ENCODE measurements around the gene MACROD2.
"Not testable (repeated sequence)": the region's sequence is repeated elsewhere in the genome, so short reads cannot be mapped to it uniquely, and the experiment has no call there.

The MACROD2 gene

DNA sequence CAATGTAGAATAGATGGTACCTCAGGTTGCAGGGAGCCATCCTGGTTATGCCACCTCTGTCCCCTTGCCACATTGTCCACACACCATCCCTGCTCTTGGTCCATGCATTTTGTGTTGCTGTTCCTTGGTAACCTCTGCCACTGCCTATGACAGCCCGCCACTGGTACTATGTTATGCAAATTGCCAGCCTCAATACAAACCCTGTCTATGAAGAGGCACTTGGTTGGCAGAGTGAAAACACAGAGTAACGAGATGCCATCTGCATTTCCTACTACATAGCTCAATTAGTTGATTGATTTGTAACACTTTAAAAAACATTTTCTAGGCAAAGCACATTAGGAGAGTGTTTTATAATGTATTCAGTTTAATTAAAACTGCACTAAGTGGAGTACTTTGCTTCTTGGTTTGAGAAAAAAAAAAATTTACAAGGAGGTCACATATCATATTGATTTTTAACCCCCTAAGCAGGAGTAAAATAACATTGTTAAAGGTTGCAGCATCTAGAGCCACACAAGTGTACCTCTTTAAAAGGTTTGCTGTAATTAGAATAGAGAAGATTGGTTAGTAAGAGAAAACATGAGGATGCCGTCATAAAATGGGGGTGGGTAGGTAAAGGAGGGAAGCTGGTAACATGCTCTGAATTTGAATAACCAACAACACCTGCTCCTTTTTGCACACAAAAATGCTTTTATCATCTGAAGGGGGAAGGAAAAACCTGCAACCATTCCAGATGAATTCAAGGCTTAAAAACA is 1760.9 kb downstream of the MACROD2 start:
- DNase-seq: no peak

DNA sequence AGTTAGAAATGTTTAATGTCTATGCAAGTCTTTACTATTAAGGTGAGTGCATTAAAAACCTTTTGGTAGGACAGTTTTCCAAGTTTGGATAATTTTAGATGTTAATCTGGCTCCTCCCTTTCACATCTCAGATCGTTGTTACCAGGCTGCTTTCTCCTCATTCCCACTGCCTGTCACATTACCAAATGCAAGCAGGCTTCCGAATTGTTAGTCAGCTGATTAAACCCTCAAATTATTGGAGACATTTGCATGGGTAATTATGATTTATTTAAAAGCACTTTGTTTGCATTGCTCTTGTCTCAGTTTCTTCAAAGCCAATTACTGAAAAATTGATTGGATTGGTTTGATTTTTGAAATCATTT is 1761.4 kb downstream of the MACROD2 start:
- no peak for DNase-seq

DNA sequence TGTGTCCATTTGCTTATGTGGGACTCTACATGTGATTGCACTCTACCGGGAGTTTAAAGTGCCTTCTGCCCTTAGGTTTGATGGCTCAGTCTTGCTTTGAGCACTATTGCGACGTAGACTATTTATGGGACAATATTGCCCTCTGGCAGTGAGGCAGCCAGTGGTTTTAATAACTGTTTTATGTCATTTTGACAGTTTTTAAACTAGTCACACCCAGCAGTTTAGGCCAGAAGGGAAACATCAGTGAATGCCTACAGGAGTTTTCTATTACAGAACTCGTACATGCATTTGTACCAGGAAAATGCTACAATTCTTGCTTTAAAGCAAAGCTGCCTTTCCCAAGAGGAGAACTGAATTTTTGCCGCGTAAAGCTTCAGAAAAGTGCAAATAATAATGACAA is 1764.3 kb downstream of the MACROD2 start:
- no peak for DNase-seq

DNA sequence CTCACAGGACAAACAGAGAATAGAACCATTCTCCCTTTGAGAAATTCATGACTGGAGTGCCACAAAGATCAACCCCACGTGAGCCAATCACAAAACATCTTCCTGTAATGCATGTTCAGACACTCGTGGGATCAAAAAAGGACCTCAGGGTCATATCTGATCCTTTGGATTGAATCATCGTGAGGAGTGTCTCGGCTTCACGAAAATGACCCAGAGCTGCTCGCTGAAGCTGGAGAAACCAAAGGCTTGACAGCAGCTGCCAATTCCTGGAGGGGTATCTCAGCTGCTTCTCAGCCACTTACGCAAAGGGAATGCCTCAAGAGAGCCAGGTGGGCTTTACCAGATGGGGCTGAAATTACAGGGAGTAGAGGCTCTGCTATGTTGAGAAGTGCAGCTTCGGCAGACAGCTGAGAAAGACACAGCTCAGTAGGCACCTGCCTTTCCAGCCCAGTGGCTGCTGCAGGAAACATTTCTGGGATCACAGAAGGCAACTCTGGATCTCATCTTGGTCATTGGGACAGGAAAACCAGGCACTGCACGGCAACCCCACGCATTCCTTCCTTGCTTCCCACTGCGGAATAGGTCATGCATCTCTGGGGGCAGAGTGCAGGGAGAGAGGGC is 1764.8 kb downstream of the MACROD2 start:
- DNase-seq: no peak

DNA sequence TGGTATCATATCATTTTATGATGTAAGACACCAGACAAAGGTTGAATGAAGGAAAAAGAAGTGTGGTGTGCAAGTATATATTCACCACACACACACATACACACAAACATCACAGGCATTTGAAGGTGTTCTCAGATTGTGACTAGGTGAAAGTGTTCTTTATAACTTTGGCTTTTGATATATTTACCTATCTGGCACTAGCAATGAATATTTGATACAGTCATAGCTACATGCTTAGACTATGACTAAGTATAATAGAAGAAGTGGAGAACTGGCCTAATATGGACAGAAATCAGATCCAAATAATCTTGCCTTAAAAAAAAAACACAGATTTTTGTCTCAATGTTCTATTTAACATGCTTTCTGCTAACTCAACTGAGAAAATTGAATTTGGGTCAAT is 1768.0 kb downstream of the MACROD2 start:
- no peak for DNase-seq

DNA sequence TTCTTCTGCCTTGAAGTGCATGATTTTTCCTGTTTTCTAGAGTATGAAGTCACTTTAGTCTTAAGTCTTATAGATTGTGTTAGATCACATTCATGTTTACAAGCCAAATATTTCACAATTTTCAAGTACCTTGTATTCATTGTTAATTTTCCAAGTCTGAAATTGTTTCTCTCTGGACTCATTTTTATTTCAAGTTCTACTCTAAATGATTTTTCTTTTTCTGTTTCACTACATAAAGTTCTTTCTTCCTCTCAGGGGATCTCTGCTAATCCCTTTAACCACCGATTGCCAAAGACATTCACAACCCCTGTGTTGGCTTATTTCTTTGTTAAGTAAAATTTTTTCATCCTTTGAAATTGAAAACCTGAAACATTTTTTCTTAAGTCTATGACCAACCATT is 1772.3 kb downstream of the MACROD2 start:
- DNase-seq: no peak

DNA sequence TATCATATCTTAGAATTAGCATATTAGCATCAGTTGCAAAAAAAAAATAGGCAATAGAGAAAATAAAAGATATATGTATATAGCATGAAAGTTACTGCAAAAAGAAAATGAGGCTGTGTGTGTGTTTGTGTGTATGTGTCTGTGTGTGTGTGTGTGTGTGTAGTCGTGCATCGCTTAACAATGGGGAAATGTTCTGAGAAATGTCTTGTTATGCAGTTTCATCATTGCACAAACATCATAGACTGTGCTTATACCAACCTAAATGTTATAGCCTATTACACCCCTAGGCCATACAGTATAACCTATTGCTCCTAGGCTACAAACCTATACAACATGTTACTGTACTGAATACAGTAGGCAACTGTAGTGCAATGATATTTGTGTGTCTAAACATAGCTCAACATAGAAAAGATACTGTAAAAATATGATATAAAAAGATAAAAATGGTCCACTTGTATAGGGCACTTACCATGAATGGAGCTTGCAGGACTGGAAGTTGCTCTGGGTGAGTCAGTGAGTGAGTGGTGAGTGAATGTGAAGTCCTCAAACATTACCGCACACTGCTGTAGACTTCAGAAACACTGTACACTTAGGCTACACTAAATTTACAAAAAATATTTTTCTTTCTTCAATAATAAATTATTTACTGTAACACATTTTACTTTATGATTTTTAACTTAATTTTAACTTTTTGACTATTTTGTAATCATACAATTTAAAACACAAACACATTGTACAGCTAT is 1772.9 kb downstream of the MACROD2 start:
- DNase-seq: no peak

DNA sequence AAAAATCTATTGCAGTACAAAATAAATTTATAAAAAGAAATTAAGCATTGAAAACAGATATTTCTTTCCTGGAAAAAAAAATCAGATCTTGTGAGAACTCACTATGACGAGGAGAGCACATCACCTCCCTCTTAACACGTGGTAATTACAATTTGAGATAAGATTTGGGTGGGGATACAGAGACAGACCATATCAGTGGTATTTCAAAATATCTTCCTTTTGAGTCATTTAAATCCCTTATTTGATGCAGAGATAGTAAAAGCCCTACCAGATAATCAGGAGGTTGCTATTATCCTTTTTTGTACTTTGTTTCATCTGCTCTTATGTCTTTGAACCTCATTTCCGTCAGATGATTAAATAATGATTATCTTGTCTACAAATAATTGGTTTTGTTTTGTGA is 1777.5 kb downstream of the MACROD2 start:
- DNase-seq: no peak

DNA sequence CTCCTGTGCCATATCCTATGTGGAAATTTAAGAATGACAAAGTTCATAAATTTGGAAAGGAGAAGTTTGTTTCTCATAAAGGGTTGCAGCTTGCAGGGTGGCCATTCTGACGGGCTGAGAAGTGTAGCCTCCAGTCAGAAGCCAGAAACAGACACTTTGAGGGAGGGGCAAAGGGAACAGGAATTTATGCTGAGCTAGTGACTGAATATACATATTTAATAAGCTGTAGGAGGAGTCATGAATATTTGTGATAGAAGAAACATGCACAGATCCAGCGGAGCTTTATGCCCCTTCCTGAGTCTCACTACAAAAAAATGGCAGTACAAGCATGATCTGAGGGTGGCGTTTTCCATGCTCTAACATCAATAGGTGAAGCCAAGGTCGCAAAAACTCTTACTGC is 1779.6 kb downstream of the MACROD2 start:
- no peak for DNase-seq

DNA sequence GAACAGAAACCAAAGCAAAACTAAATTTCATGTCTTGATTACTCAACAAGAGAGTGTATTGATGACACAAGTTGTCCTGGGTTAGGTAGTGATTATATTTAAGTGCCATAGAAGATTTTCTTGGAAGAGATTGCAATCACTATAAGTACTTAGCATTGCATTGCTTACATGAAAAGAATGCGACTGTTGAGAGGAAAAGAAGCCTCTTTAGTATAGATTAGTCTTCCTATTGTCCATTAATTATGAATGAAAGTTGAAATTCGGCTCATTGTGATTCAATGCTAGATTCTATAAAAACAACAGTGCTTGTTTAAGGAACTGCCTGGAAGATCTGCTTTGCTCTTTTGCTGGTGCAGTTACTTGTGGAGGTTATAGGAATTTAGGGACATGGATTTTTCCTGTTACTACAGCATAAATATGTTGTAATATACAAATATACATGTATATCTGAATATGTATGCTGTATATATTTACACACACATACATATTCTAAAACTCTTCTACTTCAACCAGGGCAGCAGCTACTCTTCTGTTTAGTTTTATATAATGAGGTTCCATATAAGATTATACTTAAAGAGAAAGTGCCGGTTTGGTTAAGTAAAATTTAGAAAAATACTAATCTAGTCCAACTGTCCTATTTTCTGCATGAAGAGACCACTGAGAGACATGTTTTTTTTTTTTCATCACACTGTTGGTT is 1781.6 kb downstream of the MACROD2 start:
- no peak for DNase-seq

DNA sequence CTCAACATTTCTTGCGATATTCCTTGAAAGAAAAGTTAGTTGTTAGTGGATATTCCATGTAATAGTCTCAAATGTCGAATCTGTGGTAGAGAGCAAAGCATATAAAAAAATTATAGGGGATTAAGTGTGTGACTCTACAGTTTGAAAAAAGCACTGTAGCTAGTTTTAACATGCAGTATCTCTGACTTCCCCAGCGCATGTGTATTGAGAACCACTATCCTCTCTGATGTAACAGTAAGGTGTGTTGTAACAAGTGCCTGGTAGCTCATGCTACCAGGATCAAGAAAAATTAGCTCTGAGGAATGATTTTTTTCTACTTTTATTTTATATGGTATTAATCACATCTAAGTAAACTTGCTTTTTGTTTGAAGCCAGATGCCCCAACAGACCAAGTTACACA is 1788.7 kb downstream of the MACROD2 start:
- no peak for DNase-seq

DNA sequence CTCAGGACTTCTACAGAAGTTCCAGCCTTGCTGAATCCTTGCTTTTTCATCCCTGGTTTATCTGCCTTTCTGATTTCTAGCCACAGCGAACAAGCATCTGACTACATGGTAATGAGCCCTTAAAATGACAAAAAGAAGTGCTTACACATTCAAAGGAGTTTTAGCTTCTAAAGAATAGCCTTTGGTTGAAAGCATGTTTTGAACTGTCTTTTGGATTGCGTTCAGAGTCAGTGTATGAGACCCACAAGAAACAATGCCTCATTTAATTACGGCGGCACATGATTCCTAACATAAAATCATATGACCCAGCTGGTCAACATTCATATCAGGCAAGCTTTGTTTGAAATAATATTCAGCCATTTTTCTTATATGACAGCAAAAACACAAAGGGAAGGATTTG is 1793.8 kb downstream of the MACROD2 start:
- DNase-seq: no peak

DNA sequence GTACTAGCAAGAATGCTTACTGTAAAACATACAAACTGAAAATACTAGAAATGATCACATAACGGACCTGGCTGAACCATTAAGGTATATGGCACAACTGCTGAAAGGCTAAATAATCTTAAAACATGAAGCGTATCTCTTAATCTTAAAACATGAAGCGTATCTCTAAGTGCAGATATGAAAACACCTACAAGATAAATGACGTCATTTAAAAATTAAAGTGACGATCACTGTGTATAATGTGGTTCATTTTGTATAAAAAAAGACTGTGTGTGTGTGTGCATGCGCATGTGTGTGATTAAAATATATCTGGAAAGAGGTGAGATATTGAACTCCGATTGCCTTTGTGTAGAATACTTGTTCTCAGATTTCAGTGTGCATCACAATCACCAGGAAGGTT is 1797.5 kb downstream of the MACROD2 start:
- DNase-seq: no peak

DNA sequence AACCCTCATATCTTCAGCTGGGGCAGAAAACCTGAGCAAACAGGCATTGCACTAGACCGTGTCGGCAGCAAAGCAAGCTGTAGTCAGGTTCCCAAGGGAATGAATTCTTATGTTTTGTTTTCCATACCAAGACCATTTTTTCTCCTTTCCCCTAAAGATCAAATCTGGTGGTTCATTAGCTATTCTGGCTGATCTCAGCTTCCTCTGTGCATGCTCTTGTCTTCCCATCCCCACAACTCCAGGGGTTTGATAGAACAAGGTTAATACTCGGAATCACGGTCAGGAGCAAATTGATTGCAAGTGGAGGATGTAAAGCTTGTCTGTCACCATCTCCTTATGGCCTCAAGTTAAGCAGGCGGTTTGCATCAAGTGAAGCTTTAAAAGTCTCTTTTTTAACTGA is 1799.1 kb downstream of the MACROD2 start:
- DNase-seq: no peak

DNA sequence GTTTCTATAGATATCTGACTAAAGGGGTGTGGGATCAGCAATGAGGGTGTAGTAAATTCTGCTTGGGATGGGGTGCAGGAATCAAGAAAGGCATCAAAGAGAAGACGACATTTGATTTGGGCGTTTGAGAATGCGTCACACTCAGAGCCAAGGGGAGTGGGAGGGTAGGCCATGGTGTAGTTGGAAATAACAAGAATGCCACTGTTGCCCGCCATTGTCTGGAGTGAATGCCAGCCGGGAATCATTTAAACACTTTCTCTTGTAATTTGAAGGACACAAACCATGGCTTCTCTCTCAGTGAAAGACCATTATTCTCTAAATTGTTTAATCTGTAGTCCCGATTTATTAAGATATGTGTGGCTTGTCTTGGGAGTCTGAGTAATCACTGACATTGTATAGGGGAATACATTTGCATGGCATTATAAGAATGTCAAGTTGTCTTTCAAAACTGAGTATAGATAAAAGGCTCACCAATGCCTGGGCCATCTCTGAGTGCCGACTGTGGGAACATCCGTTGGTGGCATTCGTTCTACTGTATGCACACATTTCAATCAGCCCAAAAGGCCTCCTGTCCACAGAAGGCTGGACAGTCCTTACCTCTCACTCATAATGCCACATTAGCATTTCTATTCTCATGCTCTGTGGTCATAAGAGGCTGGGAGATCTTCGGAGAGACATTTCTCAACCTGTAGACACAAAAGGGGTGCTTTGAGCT is 1800.1 kb downstream of the MACROD2 start:
- DNase-seq: no peak

DNA sequence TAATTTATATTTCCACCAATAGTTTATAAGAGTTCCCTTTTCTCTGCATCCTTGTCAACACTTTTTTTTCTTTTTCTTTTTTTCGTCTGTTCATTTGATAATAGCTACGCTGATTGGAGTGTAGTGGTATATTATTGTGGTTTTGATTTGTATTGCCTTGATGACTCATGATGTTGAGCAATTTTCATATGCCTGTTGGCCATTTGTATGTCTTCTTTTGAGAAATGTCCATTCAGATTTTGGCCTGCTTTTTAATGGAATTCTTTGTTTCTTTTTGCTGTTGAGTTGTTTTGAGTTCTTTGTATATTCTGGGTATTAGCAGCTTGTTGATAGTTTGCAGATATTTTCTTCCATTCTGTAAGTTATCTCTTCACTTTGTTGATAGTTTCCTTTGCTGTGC is 1804.6 kb downstream of the MACROD2 start:
- DNase-seq: no peak

DNA sequence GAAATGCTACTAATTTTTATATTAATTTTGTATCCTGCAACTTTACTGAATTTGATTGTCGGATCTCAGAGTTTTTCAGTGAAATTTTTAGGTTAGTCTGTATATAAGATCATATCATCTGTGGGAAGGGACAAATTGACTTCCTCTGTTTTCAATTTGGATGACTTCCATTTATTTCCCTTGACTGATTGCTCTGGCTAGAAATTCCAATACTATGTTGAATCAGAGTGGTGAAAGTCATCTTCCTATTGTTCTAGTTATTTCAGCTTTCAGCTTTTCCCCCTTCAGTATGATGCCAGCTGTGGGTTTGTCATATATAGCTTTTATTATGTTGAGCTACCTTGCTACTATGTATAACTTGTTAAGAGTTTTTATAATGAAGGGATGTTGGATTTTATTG is 1806.7 kb downstream of the MACROD2 start:
- no peak for DNase-seq

DNA sequence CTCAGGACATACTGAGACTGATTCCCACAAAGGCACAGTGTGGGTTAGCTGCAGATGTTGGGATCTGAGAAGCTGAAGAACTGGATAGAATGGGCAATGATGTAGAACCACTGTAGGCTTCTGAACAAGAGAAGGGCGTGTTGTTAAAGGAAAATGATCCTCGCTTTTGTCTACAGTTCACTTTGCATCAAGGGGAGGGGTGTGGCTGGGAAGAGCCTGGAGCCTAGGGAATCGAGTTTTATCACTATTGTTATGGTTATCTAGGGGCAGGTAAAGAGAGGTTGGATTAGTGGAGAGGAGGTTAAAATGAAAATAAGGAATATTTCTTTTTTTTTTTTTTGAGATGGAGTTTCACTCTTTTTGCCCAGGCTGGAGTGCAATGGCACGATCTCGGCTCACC is 1809.8 kb downstream of the MACROD2 start:
- DNase-seq: no peak

DNA sequence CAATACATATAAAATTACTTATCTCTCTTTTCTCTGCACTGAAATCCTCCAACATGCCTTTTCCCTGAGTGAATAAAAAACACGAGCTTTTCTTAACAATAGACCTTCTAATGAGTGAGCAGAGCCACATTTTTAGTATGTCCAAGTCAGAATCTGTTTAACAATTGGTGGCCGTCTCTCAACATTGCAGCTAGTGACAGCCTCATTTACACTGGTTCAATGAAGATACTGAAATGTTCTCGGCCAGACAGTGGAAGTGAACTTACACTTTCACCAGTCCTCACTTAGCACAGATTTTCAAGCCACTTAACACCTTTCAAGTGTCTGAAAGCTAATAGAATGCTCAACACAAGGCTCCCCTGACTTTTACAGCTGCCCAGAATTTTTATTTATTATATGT is 1810.8 kb downstream of the MACROD2 start:
- DNase-seq: no peak

DNA sequence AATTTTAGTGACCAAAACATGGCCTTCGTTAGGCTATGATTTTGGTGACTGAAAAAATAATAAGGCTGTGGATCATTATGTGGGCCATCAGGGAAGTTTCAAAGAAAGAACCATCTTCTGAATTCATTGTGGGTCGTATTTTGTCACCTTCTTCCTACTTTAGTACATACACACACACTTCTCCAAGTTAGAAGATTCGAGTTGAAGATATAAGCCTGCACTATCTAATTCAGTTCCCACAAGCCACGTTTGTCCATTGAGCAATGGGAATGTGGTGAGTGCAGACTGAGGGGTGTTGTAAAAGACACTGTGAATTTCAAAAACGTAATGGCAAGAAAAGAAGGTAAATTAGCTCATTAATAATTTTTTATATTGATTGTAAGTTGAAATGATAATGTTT is 1812.0 kb downstream of the MACROD2 start:
- no peak for DNase-seq

DNA sequence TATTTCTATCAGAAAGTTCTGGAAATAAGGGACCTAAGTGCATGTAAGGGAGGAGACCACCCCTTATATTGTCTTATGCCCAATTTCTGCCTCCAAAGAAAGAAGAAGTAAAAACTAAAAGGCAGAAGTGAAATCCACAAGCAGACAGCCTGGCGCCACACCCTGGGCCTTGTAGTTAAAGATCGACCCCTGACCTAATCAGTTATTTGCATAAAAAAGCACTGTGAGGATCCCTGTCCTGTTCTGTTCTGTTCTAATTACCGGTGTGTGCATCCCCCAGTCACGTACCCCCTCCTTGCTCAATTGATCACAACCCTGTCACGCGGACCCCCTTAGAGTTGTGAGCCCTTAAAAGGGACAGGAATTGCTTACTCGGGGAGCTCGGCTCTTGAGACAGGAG is 1812.5 kb downstream of the MACROD2 start:
- not testable (repeated sequence) for DNase-seq

DNA sequence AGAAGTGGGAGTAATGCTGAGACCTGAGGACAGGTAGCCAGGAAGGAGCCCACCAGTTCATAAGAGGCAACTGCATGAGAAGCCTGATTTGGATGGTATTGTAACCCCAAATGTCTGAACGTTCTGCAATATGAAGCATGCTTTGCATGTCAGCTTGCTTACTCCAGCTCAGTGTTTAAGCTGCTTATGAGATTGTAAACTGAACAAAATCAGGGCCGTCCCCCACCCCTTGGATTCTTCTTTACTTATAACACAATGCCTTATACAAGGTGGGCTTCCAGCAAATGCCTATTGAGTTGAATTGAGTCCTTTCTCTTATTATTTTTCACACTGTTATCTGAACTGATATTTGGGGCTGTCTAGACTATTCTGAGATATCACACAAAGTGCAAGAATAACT is 1816.6 kb downstream of the MACROD2 start:
- DNase-seq: no peak

DNA sequence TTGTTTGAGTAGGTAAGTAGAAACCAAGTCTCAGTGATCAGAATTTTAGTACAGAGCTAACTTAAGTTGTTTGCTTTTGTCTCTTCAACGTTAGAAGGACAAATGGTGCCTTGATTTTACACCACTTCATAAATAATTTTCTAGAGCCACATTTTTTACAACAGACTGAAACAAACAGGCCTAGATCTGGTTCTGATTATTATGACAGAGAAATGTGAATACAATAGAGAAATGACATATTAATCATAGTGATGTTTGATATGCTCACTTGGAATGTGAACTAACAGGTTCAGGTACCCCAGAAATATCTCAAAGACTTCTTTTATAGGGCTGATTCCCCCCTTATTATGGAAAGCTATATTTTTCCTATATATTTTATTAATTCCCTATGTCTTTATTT is 1817.4 kb downstream of the MACROD2 start:
- no peak for DNase-seq
